ENCODE data around the gene MARK2.

DNA sequence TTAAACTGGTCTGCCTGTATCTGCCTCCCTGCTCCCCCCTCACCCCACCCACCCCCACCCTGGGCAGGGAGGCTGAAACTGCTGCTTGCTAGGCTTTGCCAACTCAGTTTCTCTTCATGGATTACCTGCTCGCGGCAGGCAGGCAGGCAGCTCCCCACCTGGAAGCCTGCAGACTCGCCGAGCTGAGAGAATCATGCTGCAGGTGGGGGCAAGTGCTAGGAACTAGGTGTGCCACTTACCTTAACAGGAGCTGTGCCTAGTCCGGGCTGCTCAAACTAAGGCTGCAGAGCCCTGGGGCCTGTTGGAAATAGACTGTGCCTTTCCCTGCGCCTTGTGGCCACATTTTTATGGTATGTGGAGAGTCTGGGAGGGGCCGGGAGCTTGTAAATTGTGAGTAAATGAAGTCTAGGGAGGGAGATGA, 30.3 kb downstream of the MARK2 start:
- TF ChIP-seq EZH2 (IDR thresholded peaks at IDR 0.05; ENCODE audit: insufficient read depth, poor library complexity, severe bottlenecking) (no peak), EZH2phosphoT487 (IDR thresholded peaks at IDR 0.05; ENCODE audit: insufficient read depth, low read depth) (no peak)
